GM18873 (cell line): ENCODE data around the gene PPP1R3E.

ENCODE experiments used
- ATAC-seq: cut with Tn5 transposase; IDR thresholded peaks from one replicate; pipeline ENCODE4 v1.9.1; 2021; ENCODE audit warnings: mild to moderate bottlenecking, moderate library complexity, moderate number of reproducible peaks; ENCODE audit not compliant: unreplicated experiment, low FRiP score

The PPP1R3E gene

GRCh38 chr14:23252420-23253333 lies 50.0 kb downstream of the PPP1R3E start:
- no peak for ATAC-seq

- no peak for ATAC-seq
Measured at GRCh38 chr14:23252006-23252405, 50.7 kb downstream of the PPP1R3E start.

- no peak for ATAC-seq
Measured at GRCh38 chr14:23249824-23250223, 52.8 kb downstream of the PPP1R3E start.

GRCh38 chr14:23248601-23249000 lies 54.1 kb downstream of the PPP1R3E start:
- no peak for ATAC-seq
